IPS-15b (cell line): Measurements from ENCODE around the gene TLR1.
A peak's percentile ranks its signal among the peaks of the same experiment; 100 is the strongest.
"Not testable (repeated sequence)": the region's sequence is repeated elsewhere in the genome, so short reads cannot be mapped to it uniquely, and the experiment has no call there.

ENCODE experiments used
- H3K27me3 ChIP-seq: one replicate; pipeline ENCODE4 v1.6.1; 2013; ENCODE audit warnings: low read length; ENCODE audit not compliant: control insufficient read depth, insufficient read depth
- H3K36me3 ChIP-seq: one replicate; pipeline ENCODE4 v1.6.1; 2013; ENCODE audit warnings: low read length; ENCODE audit not compliant: control insufficient read depth, insufficient read depth
- H3K4me1 ChIP-seq: one replicate; pipeline ENCODE4 v1.6.1; 2013; ENCODE audit warnings: mild to moderate bottlenecking, low read length; ENCODE audit not compliant: control insufficient read depth, insufficient read depth
- H3K4me3 ChIP-seq: one replicate; pipeline ENCODE4 v1.5.1; 2013; ENCODE audit warnings: low read depth, low read length
- H3K9ac ChIP-seq: one replicate; pipeline ENCODE4 v1.6.1; 2013; ENCODE audit warnings: low read depth, mild to moderate bottlenecking, low read length
- H3K9me3 ChIP-seq: one replicate; pipeline ENCODE4 v1.6.1; 2013; ENCODE audit warnings: mild to moderate bottlenecking, low read length; ENCODE audit not compliant: control insufficient read depth, insufficient read depth

TLR1 gene

GRCh38 chr4:38768968-38769394, 35.6 kb downstream of the TLR1 start:
- no peaks in the 10 kb centered on the region for H3K4me1 ChIP-seq
- no peak overlapping the region for H3K4me3 ChIP-seq
- H3K27me3 ChIP-seq: no peaks in the 10 kb centered on the region
- no peaks in the 10 kb centered on the region for H3K9me3 ChIP-seq
- H3K36me3 ChIP-seq: no peaks in the 10 kb centered on the region
- H3K9ac ChIP-seq: no peak overlapping the region

- not testable (repeated sequence) for H3K4me3 ChIP-seq, H3K27me3 ChIP-seq, H3K36me3 ChIP-seq, H3K9ac ChIP-seq, H3K9me3 ChIP-seq, H3K4me1 ChIP-seq
These were observed 37.7 kb downstream of the TLR1 start for GRCh38 chr4:38766940-38767339.

GRCh38 chr4:38765382-38765781, 39.2 kb downstream of the TLR1 start:
- Histone ChIP-seq H3K4me3 (no peak overlapping the region), H3K9ac (no peak overlapping the region), H3K4me1 (no peaks in the 10 kb centered on the region), H3K36me3 (no peaks in the 10 kb centered on the region), H3K9me3 (no peaks in the 10 kb centered on the region), H3K27me3 (no peaks in the 10 kb centered on the region)

GRCh38 chr4:38764277-38764676, 40.3 kb downstream of the TLR1 start:
- Histone ChIP-seq H3K9me3 (no peaks in the 10 kb centered on the region), H3K9ac (no peak overlapping the region), H3K4me3 (no peak overlapping the region), H3K36me3 (no peaks in the 10 kb centered on the region), H3K27me3 (no peaks in the 10 kb centered on the region), H3K4me1 (no peaks in the 10 kb centered on the region)

- Histone ChIP-seq H3K27me3 (no peaks in the 10 kb centered on the region), H3K9me3 (no peaks in the 10 kb centered on the region), H3K9ac (no peak overlapping the region), H3K4me3 (no peak overlapping the region), H3K4me1 (no peaks in the 10 kb centered on the region), H3K36me3 (no peaks in the 10 kb centered on the region)
These were observed 42.0 kb downstream of the TLR1 start for GRCh38 chr4:38762560-38762959.

GRCh38 chr4:38759790-38760122, 44.8 kb downstream of the TLR1 start:
- Histone ChIP-seq H3K4me1 (no peaks in the 10 kb centered on the region), H3K4me3 (no peak overlapping the region), H3K36me3 (no peaks in the 10 kb centered on the region), H3K27me3 (no peaks in the 10 kb centered on the region), H3K9ac (no peak overlapping the region), H3K9me3 (no peaks in the 10 kb centered on the region)

GRCh38 chr4:38759113-38759789, 45.3 kb downstream of the TLR1 start:
- Histone ChIP-seq H3K36me3 (no peaks in the 10 kb centered on the region), H3K4me3 (no peak overlapping the region), H3K9ac (no peak overlapping the region), H3K27me3 (no peaks in the 10 kb centered on the region), H3K4me1 (no peaks in the 10 kb centered on the region), H3K9me3 (no peaks in the 10 kb centered on the region)

- Histone ChIP-seq H3K4me1 (peaks cover 3% of the 10 kb centered on the region), H3K36me3 (no peaks in the 10 kb centered on the region), H3K27me3 (no peaks in the 10 kb centered on the region), H3K9ac (no peak overlapping the region), H3K9me3 (no peaks in the 10 kb centered on the region), H3K4me3 (no peak overlapping the region)
These were observed 46.5 kb downstream of the TLR1 start for GRCh38 chr4:38757945-38758600.

GRCh38 chr4:38752941-38753806, 51.4 kb downstream of the TLR1 start:
- no peaks in the 10 kb centered on the region for H3K9me3 ChIP-seq
- peaks cover 3% of the 10 kb centered on the region for H3K27me3 ChIP-seq
- peak overlapping the region; percentile 27 for H3K4me3 ChIP-seq
- H3K4me1 ChIP-seq: peaks cover 10% of the 10 kb centered on the region
- H3K9ac ChIP-seq: no peak overlapping the region
- no peaks in the 10 kb centered on the region for H3K36me3 ChIP-seq

- H3K4me1 ChIP-seq: peaks cover 10% of the 10 kb centered on the region
- peaks cover 4% of the 10 kb centered on the region for H3K36me3 ChIP-seq
- no peaks in the 10 kb centered on the region for H3K9me3 ChIP-seq
- no peak overlapping the region for H3K9ac ChIP-seq
- H3K4me3 ChIP-seq: no peak overlapping the region
- H3K27me3 ChIP-seq: peaks cover 3% of the 10 kb centered on the region
These were observed 52.1 kb downstream of the TLR1 start for GRCh38 chr4:38752372-38752940.

GRCh38 chr4:38751341-38752010, 53.1 kb downstream of the TLR1 start:
- no peaks in the 10 kb centered on the region for H3K9me3 ChIP-seq
- H3K9ac ChIP-seq: no peak overlapping the region

More at GRCh38 chr4:38751341-38752010, 53.1 kb downstream of the TLR1 start:
- peaks cover 10% of the 10 kb centered on the region for H3K4me1 ChIP-seq
- H3K4me3 ChIP-seq: no peak overlapping the region
- H3K36me3 ChIP-seq: peaks cover 5% of the 10 kb centered on the region
- H3K27me3 ChIP-seq: peaks cover 3% of the 10 kb centered on the region
